Measurements from ENCODE around the gene UBFD1. TPM values are rescaled to one million over a fixed set of nuclear protein-coding genes. Genes with fewer than 3 reads are reported as not detected.

Gene UBFD1
- total RNA-seq, 2 donors from 2014 or later: 56.0 to 84.9 TPM

DNA sequence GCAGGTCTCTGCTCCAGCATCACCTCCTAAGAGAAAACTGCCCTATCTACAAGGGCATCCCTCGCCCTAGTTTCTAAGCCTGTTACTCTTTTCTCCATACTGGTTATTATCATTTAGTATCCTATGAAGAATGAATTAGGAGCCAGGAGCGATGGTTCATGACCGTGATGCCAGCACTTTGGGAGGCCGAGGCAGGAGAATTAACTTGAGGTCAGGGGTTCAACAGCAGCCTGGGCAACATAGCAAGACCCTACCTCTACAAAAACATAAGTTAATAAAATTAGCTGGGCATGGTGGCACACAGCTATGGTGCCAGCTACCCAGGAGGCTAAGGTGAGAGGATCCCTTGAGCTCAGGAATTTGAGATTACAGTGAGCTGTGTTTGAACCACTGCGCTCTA is 7.6 kb upstream of the UBFD1 start:
- TF ChIP-seq, protein P1, sequence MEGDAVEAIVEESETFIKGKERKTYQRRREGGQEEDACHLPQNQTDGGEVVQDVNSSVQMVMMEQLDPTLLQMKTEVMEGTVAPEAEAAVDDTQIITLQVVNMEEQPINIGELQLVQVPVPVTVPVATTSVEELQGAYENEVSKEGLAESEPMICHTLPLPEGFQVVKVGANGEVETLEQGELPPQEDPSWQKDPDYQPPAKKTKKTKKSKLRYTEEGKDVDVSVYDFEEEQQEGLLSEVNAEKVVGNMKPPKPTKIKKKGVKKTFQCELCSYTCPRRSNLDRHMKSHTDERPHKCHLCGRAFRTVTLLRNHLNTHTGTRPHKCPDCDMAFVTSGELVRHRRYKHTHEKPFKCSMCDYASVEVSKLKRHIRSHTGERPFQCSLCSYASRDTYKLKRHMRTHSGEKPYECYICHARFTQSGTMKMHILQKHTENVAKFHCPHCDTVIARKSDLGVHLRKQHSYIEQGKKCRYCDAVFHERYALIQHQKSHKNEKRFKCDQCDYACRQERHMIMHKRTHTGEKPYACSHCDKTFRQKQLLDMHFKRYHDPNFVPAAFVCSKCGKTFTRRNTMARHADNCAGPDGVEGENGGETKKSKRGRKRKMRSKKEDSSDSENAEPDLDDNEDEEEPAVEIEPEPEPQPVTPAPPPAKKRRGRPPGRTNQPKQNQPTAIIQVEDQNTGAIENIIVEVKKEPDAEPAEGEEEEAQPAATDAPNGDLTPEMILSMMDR (IDR thresholded peaks at IDR 0.05): no peak
- H3K36me3 ChIP-seq: peaks cover 27% of the 10 kb centered on the region
- no peak overlapping the region for H3K27ac ChIP-seq
- H3K9me3 ChIP-seq: no peaks in the 10 kb centered on the region
- H3K4me1 ChIP-seq (ENCODE audit: control insufficient read depth in 1 of 2, low read depth in 2 of 2): no peaks in the 10 kb centered on the region
- DNase-seq (ENCODE audit: low spot score): no peak
- no peak overlapping the region for H3K4me3 ChIP-seq
- H3K27me3 ChIP-seq (replicated peaks; ENCODE audit: insufficient read depth): no peaks in the 10 kb centered on the region
- no peak for ATAC-seq (ENCODE audit: insufficient number of reproducible peaks, low FRiP score, low read depth)

DNA sequence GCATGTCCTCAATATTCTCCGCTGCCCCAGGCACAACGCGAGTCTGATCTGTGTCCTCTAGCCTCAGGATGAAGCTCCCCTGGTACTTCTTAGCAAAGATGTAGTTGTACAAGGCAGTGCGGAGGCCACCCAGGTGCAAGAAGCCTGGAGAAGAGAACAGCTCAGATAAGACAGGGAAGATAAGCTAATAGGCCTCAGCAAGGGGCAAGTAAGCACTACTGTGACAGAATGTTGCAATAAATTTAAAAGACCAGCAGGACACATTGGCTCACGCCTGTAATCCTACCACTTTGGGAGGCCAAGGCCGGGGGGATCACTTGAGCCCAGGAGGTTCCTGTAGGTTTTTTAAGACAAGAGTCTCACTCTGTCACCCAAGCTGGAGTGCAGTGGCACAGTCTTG is 5.4 kb upstream of the UBFD1 start:
- no peaks in the 10 kb centered on the region for H3K9me3 ChIP-seq
- no peaks in the 10 kb centered on the region for H3K27me3 ChIP-seq (replicated peaks; ENCODE audit: insufficient read depth)
- peaks cover 22% of the 10 kb centered on the region for H3K36me3 ChIP-seq
- no peak for ATAC-seq (ENCODE audit: insufficient number of reproducible peaks, low FRiP score, low read depth)
- H3K27ac ChIP-seq: no peak overlapping the region
- H3K4me3 ChIP-seq: no peak overlapping the region
- H3K4me1 ChIP-seq (ENCODE audit: control insufficient read depth in 1 of 2, low read depth in 2 of 2): peaks cover 0 to 5% of the 10 kb centered on the region in 2 donors
- TF ChIP-seq, protein P1 (IDR thresholded peaks at IDR 0.05): no peak
- DNase-seq (ENCODE audit: low spot score): no peak

DNA sequence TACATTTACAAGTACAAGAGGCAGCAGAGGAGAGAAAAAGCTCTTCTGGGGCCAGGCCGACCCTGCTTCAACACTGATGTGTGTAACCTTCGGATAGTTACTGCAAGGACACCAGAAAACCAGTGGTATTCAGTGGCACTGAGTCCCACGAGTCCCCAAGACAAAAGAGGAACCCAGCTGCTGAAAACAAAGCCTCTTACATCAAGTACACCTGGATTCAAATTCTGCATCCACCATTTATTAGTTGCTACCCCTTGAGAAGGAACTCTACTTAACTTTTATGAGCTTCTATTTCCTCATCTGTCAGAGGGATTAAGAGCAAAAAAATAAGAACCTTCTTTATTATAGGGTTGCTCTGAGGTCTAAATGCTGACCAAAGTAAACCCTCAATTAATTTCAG is 3.0 kb upstream of the UBFD1 start:
- H3K9me3 ChIP-seq: no peaks in the 10 kb centered on the region
- H3K4me3 ChIP-seq: no peak overlapping the region
- peaks cover 12 to 21% of the 10 kb centered on the region in 2 donors for H3K4me1 ChIP-seq (ENCODE audit: control insufficient read depth in 1 of 2, low read depth in 2 of 2)
- no peak overlapping the region for H3K27ac ChIP-seq
- TF ChIP-seq, protein P1 (IDR thresholded peaks at IDR 0.05): no peak
- DNase-seq (ENCODE audit: low spot score) (no peak), ATAC-seq (ENCODE audit: insufficient number of reproducible peaks, low FRiP score, low read depth) (no peak)
- H3K36me3 ChIP-seq: peaks cover 20% of the 10 kb centered on the region
- no peaks in the 10 kb centered on the region for H3K27me3 ChIP-seq (replicated peaks; ENCODE audit: insufficient read depth)

DNA sequence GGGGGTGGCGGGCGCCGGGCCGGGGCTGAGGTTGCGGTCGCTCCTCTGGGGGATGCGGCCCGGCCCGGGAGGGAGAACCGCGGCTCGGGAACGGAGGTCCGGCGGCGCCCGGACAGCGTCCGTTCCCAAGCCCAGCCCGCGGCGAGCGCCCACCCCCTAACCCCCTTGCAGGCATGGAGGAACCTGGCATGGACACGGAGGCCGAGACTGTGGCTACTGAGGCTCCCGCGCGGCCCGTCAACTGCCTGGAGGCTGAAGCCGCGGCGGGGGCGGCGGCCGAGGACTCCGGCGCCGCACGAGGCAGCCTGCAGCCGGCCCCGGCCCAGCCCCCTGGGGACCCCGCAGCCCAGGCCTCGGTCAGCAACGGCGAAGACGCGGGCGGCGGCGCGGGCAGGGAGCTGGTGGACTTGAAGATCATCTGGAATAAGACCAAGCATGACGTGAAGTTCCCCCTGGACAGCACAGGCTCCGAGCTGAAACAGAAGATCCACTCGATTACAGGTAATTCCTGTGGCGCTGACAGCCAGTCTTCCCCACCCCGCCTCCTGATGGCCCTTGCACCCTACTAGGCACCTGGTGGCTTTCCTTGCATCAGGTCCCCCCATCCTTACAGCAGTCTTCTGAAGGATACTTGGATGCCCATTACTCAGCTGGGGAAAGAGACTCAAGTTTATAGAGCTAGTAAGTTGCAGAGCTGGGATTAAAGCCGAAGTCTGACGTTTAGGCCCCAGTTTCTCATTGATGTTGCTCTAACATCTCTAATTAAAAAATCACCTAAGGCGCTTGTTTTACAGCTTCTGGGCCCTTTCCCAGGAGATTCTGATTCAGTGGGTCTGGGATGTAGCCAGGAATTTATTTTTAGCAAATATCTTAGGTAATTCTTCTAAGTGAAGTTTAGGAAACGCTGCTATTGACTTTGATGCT is 514 bp downstream of the UBFD1 start:
- H3K4me1 ChIP-seq (ENCODE audit: control insufficient read depth in 1 of 2, low read depth in 2 of 2): peaks cover 16 to 39% of the 10 kb centered on the region in 2 donors
- H3K27ac ChIP-seq: peak overlapping the region; percentile 88 to 90
- no peak for ATAC-seq (ENCODE audit: insufficient number of reproducible peaks, low FRiP score, low read depth)

DNA sequence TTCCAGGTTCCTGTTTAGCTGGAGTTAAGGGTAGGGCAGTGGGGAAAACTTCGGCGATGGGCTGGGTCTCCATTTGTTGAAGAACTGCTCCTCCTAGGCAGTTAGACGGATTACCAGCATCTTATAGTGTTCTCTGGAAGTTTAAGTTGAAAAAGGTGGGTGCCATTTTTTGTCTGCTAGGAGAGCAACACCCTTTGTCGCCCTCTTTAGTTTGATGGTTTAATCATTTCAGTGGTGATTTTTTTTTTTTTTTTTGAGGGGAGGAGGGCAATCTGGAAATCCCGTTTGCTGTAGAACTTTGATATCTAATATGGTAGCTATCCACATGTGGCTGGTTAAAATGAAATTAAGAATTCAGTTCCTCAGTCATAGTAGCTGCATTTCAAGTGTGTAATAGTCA is 4.1 kb downstream of the UBFD1 start:
- TF ChIP-seq, protein P1 (IDR thresholded peaks at IDR 0.05): no peak
- no peak for DNase-seq (ENCODE audit: low spot score)
- H3K27me3 ChIP-seq (replicated peaks; ENCODE audit: insufficient read depth): no peaks in the 10 kb centered on the region
- ATAC-seq (ENCODE audit: insufficient number of reproducible peaks, low FRiP score, low read depth): no peak
- peaks cover 16 to 38% of the 10 kb centered on the region in 2 donors for H3K4me1 ChIP-seq (ENCODE audit: control insufficient read depth in 1 of 2, low read depth in 2 of 2)
- no peak overlapping the region for H3K27ac ChIP-seq
- no peaks in the 10 kb centered on the region for H3K9me3 ChIP-seq
- H3K4me3 ChIP-seq: no peak overlapping the region
- H3K36me3 ChIP-seq: peaks cover 62% of the 10 kb centered on the region

More for the DNA sequence above, 514 bp downstream of the UBFD1 start:
- DNase-seq (ENCODE audit: low spot score): no peak
- H3K36me3 ChIP-seq: peaks cover 33% of the 10 kb centered on the region
- H3K4me3 ChIP-seq: peak overlapping the region; percentile 96
- TF ChIP-seq, protein P1 (IDR thresholded peaks at IDR 0.05): no peak
- no peaks in the 10 kb centered on the region for H3K9me3 ChIP-seq
- H3K27me3 ChIP-seq (replicated peaks; ENCODE audit: insufficient read depth): no peaks in the 10 kb centered on the region

All from thoracic aorta (tissue), 2 donors.